MM.1S (cell line): ENCODE data around the gene C12orf75.

ENCODE experiments used
- DNase-seq: peaks from one replicate; pipeline ENCODE4 v3.0.0-alpha.2; 2015
- H2AFZ ChIP-seq: fragments of 300-600 bp; sonication (generic); 2 replicates; pipeline ENCODE4 v1.6.0; 2016; ENCODE audit warnings: antibody characterized with exemption, low read length
- H3F3A ChIP-seq: fragments of 300-600 bp; sonication (generic); 2 replicates; pipeline ENCODE4 v1.6.1; 2016; ENCODE audit warnings: mild to moderate bottlenecking, antibody characterized with exemption, low read length, moderate library complexity, mixed read lengths; ENCODE audit not compliant: insufficient read depth
- H3K27ac ChIP-seq: fragments of 300-600 bp; sonication (generic); 2 replicates; pipeline ENCODE4 v1.5.1; 2016; ENCODE audit warnings: mild to moderate bottlenecking, low read length
- H3K27me3 ChIP-seq: fragments of 300-600 bp; sonication (generic); replicated peaks from 2 replicates; pipeline ENCODE4 v1.6.0; 2016; ENCODE audit warnings: low read length; ENCODE audit not compliant: insufficient read depth
- H3K36me3 ChIP-seq: fragments of 300-600 bp; sonication (generic); replicated peaks from 2 replicates; pipeline ENCODE4 v1.6.1; 2016; ENCODE audit warnings: mild to moderate bottlenecking, low read length, mixed read lengths; ENCODE audit not compliant: insufficient read depth
- H3K4me1 ChIP-seq: fragments of 300-600 bp; sonication (generic); 2 replicates; pipeline ENCODE4 v1.6.1; 2016; ENCODE audit warnings: low read length, mixed read lengths
- H3K4me2 ChIP-seq: fragments of 300-600 bp; sonication (generic); 2 replicates; pipeline ENCODE4 v1.6.0; 2016; ENCODE audit warnings: low read depth, low read length
- H3K4me3 ChIP-seq: fragments of 300-600 bp; sonication (generic); 2 replicates; pipeline ENCODE4 v1.5.1; 2016; ENCODE audit warnings: low read length, mixed read lengths
- H3K79me2 ChIP-seq: fragments of 300-600 bp; sonication (generic); 2 replicates; pipeline ENCODE4 v1.6.1; 2016; ENCODE audit warnings: mixed run types, low read length, mixed read lengths
- H3K9ac ChIP-seq: fragments of 300-600 bp; sonication (generic); 2 replicates; pipeline ENCODE4 v1.6.1; 2016; ENCODE audit warnings: low read length, mixed read lengths
- H3K9me2 ChIP-seq: fragments of 300-600 bp; sonication (generic); replicated peaks from 2 replicates; pipeline ENCODE4 v1.6.1; 2016; ENCODE audit warnings: mild to moderate bottlenecking, low read length, mixed read lengths; ENCODE audit not compliant: insufficient read depth
- H3K9me3 ChIP-seq: fragments of 300-600 bp; sonication (generic); replicated peaks from 2 replicates; pipeline ENCODE4 v1.6.1; 2016; ENCODE audit warnings: mild to moderate bottlenecking, low read length, mixed read lengths; ENCODE audit not compliant: insufficient read depth
- H4K20me1 ChIP-seq: fragments of 300-600 bp; sonication (generic); 2 replicates; pipeline ENCODE4 v1.6.1; 2016; ENCODE audit warnings: mild to moderate bottlenecking, low read length, moderate library complexity, mixed read lengths; ENCODE audit not compliant: insufficient read depth
- CTCF ChIP-seq: fragments of 300-600 bp; sonication (generic); IDR thresholded peaks from 2 replicates; pipeline ENCODE4 v1.5.1; 2016; ENCODE audit warnings: antibody characterized with exemption, low read length, mixed read lengths
- EZH2 ChIP-seq: fragments of 300-600 bp; sonication (generic); optimal IDR thresholded peaks from 2 replicates; pipeline ENCODE3; 2017; ENCODE audit warnings: low read depth, mild to moderate bottlenecking, antibody characterized with exemption, low read length, mixed read lengths
- EZH2phosphoT487 ChIP-seq: fragments of 300-600 bp; sonication (generic); IDR thresholded peaks from 2 replicates; pipeline ENCODE4 v1.6.1; 2018; ENCODE audit warnings: antibody characterized with exemption, low read length

C12orf75 gene

GRCh38 chr12:105418821-105419291 lies 88.4 kb downstream of the C12orf75 start:
- no peak overlapping the region for H3K4me2 ChIP-seq
- no peak overlapping the region for H3K27ac ChIP-seq
- no peaks in the 10 kb centered on the region for H3K9me2 ChIP-seq
- H3F3A ChIP-seq: 0 out of 2 replicates have a peak, but pooled peaks cover 4% of the 10 kb centered on the region
- no peaks in the 10 kb centered on the region for H3K36me3 ChIP-seq
- H3K4me1 ChIP-seq: 0 out of 2 replicates have a peak, but pooled peaks cover 13% of the 10 kb centered on the region
- H3K9me3 ChIP-seq: no peaks in the 10 kb centered on the region
- H3K79me2 ChIP-seq: no peaks in the 10 kb centered on the region
- H3K9ac ChIP-seq: no peak overlapping the region
- H2AFZ ChIP-seq: no peak overlapping the region
- H3K4me3 ChIP-seq: no peak overlapping the region
- no peak for TF ChIP-seq EZH2
- no peak for TF ChIP-seq CTCF
- no peak for TF ChIP-seq EZH2phosphoT487
- no peaks in the 10 kb centered on the region for H3K27me3 ChIP-seq
- no peaks in the 10 kb centered on the region for H4K20me1 ChIP-seq
- no peak for DNase-seq

- no peaks in the 10 kb centered on the region for H3K9me3 ChIP-seq
- H3K4me2 ChIP-seq: no peak overlapping the region
- H3K27me3 ChIP-seq: no peaks in the 10 kb centered on the region
- no peaks in the 10 kb centered on the region for H4K20me1 ChIP-seq
- H2AFZ ChIP-seq: no peak overlapping the region
- H3F3A ChIP-seq: 0 out of 2 replicates have a peak, but pooled peaks cover 4% of the 10 kb centered on the region
- DNase-seq: no peak
- 0 out of 2 replicates have a peak, but pooled peaks cover 13% of the 10 kb centered on the region for H3K4me1 ChIP-seq
- H3K4me3 ChIP-seq: no peak overlapping the region
- H3K79me2 ChIP-seq: no peaks in the 10 kb centered on the region
- no peak overlapping the region for H3K9ac ChIP-seq
- no peaks in the 10 kb centered on the region for H3K36me3 ChIP-seq
- no peaks in the 10 kb centered on the region for H3K9me2 ChIP-seq
- H3K27ac ChIP-seq: no peak overlapping the region
- TF ChIP-seq EZH2 (no peak), CTCF (no peak), EZH2phosphoT487 (no peak)
Measured at GRCh38 chr12:105419606-105420005, 89.1 kb downstream of the C12orf75 start.

GRCh38 chr12:105420046-105420445 lies 89.6 kb downstream of the C12orf75 start:
- Histone ChIP-seq H2AFZ (no peak overlapping the region), H3K79me2 (no peaks in the 10 kb centered on the region), H3K27me3 (no peaks in the 10 kb centered on the region), H3K4me3 (no peak overlapping the region), H3K4me2 (no peak overlapping the region), H3K9me2 (no peaks in the 10 kb centered on the region), H4K20me1 (no peaks in the 10 kb centered on the region), H3F3A (0 out of 2 replicates have a peak, but pooled peaks cover 4% of the 10 kb centered on the region), H3K36me3 (no peaks in the 10 kb centered on the region), H3K9ac (no peak overlapping the region), H3K4me1 (0 out of 2 replicates have a peak, but pooled peaks cover 13% of the 10 kb centered on the region), H3K9me3 (no peaks in the 10 kb centered on the region), H3K27ac (no peak overlapping the region)
- TF ChIP-seq EZH2phosphoT487 (no peak), CTCF (no peak), EZH2 (no peak)
- no peak for DNase-seq
